HG03196 (cell line): ENCODE data around the gene ZNF469.

Source experiments
- ATAC-seq: cut with Tn5 transposase; IDR thresholded peaks from one replicate; pipeline ENCODE4 v1.9.1; 2021; ENCODE audit not compliant: unreplicated experiment

Gene ZNF469

DNA sequence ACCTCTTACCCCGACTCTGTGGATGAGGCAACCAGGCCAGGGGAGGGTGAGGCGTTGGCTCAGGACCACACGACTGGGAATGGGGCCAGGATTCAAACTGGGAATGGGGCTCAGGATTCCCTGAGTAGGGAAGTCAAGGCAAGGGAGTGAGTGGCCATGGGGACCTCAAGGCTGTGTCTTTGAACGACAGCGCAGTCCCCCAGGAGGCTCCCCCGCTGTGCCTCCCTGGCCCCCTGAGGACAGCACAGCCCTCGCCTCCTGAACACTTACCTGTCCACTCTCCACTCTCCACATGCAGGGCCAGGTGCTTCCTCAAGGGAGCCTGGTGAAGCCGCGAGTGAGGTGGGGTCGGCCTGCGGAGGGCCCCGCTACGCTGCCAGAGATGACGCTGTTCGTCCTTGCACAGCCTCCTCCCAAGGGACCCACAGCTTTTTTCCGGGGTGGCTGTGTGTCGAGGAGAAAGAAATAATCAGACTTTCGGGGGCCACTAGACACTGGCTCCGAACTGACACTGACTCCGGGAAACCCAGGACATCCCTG, 6.9 kb downstream of the ZNF469 start:
- no peak for ATAC-seq

DNA sequence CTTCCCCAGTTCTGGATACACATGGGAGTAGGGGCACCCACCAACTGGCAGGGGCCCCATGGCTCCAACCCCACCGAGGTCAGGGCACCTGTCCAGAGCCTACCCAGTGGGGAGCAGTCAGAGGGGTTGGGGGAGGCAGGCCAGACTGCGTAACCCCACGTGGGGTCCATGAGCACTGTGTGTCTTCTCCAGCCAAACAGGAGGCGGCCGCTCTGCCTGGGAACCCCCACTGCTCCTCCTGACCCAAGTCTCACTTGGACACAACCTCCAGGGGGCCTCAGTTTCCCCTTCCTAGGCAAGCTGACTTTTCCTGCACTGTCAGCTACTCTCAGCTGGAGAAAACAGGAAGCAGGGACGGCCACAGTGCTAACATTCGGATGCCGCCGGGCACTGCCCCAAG, 7.5 kb downstream of the ZNF469 start:
- no peak for ATAC-seq

DNA sequence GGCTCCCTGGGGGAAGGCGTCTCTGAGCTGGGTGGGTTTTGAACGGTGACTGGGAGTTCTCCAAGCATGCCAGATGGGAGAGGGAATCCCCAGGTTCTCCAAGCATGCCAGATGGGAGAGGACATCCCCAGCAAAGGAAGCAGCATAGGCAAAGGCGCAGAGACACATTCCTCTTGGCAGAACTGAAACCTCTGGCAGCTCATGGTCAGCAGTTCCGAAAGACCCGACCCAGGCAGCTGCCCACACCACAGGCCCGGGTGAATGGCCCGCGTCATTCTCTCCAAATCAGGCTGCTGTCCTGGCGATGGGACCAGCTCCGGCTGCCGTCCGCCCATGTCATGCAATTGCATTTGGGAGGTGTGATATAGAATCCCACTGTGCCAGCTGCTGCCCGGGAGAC, 8.0 kb downstream of the ZNF469 start:
- ATAC-seq: no peak

DNA sequence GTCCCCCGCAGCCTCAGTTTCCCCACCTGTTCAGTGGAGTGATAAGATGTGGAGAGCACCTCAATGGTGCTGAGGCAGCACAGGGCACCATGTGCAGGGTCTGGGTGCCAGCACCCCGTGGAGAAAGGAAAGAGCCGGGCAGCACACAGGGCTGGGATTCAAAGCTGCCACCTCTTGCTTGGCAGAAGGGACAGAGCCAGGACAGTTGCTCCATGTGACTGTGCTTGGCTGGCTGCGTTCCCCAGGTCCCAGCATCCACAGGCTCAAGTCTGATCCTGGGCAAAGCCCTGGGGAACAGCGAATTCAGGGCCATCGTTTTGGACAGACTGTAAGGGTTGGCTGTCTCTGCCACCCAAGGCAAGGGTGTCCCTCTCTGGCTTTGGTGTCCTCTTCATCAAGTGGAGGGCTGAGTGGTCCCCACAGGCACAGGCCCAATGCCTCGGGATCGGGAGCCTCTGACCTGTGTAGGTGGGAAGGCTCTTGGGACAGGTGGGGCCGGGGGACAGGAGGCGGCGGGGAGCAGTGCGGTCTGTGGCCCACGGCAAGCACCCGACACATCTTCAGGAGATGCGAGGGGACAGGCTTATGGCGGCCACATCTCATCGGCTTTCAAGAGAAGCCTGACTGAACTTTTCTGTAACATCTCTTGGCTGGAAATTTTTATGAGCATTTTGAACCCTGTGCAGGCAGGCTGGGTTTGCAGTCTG, 8.5 kb downstream of the ZNF469 start:
- ATAC-seq: no peak

DNA sequence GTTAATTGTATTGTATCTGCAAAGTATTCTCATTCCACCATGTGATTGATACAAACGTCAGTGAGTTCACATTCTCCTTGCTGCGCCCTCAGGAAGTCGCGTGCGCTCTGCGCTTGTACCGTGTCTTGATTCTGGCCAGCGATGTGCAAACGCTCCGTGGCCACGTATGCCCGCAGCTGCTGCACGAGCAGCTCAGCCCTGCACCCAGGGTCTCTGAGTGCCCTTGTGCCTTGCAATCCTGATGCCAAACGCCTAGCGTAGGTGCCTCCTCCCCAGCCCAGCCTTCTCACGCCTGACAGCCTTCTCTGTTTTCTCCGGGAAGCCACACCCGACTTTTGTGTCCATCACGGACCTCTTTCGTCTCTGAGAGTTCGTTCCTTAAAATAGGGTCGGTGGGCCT, 9.4 kb downstream of the ZNF469 start:
- no peak for ATAC-seq

DNA sequence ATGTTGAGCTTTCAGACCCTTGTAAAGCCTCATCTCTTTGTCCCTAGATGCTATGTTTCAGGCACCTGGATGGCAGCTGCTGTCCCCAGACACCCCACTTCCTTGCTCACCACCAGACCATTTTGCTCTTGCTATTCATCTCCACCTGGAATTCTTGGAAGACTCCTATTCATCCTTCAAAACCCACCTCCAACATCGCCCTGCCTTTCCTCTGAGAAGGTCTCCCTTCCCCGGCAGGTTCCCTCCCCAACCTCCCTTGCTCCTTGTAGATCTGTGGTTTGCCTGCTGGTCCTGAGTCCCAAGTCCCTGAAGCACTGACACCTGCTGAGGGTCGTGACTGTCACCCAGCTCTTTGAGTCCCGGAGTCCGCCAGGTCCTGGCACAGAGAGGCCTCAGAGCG, 9.9 kb downstream of the ZNF469 start:
- no peak for ATAC-seq

DNA sequence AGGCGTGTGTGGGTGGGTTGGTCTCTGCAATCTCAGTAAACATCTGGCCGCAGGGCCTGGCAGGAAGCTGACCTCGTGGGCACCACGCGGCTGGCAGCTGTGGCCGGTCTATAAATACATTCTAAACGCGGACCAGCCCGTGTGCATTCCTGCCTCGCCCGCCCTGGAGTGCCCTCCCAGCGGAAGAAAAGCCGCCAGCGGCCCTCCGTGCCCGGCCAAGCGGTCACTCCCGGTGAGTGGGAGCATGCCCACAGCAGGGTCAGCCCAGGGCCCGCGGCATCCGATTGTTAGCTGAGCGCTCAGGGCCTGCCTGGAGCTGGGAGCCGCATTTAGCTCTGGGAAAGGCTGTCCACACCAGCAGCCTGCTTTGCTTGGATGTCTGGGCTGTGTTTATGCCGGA, 10.3 kb downstream of the ZNF469 start:
- ATAC-seq: no peak

DNA sequence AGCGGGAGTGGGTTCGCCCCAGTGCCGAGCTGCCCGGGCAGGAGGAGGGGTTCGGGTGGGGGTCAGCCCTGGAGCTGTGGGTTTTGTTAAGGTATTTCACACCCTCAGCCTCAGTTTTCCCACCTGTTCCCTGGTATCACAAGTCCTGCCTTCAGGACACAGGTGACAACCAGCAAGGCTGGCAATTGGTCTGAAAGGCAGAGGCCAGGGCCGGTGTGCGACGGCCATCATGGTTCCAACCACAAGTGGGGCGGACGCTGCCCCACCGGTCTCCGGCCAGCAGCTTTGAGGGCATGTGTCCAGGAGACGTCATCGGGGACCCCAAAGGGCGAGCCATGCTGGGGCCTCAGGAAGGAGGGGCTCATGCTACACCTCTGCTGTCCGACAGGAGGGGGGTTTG, 10.8 kb downstream of the ZNF469 start:
- no peak for ATAC-seq

DNA sequence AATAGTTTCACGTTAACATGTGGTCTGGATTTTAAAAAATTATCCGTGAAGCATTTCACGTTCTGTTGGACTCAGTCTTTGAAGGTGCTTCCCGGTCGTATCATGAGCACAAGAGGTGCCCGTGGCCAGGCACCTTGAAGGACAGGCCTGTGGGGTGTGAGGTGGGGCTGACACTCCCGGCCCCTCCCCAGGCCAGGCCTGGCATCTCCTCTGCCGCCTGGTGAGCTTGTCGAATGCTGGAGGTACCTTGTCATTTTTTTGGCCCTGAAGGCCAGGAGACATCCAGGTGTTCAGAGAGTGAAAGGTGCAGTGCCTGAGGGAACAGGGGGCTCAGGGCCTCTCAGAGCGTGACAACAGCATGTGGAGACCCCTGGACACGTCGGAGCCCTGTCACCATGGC, 11.7 kb downstream of the ZNF469 start:
- no peak for ATAC-seq

DNA sequence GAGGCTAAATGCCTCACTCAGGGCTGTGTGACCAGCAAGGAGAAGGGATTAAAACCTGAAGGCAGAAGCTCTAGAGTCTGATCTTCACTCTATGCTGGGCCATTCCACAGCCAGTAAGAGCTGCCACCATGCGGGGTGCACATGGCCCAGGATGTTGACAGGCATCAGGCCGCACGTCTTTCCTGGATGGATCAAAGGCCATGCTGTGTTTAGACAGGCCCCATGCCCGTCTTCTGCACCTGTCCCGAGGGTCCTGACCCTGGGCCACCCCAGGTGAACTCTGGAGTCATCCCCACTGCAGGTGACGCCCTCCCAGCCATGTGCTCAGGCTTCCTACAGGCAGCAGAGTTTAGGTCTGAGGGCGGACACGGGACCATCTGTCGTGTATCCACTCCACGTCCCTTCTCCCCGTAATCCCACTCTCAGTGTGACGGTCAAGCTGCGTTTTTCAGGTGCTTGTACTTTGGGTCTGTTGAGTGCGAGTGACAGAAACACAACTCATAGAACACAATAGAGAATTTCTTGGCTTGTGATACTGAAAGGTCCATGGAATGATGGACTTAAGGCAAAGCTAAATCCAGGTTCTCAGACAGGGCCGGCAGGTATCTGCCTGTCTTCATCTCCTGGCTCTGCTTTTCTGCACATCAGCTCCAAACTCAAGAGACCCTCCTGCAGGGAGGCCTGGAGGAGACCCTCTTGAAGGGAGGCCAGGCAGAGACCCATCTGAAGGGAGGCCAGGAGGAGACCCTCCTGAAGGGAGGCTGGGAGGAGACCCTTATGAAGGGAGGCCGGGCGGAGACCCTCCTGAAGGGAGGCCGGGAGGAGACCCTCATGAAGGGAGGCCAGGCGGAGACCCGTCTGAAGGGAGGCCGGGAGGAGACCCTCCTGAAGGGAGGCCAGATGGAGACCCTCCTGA, 13.2 kb downstream of the ZNF469 start:
- no peak for ATAC-seq

DNA sequence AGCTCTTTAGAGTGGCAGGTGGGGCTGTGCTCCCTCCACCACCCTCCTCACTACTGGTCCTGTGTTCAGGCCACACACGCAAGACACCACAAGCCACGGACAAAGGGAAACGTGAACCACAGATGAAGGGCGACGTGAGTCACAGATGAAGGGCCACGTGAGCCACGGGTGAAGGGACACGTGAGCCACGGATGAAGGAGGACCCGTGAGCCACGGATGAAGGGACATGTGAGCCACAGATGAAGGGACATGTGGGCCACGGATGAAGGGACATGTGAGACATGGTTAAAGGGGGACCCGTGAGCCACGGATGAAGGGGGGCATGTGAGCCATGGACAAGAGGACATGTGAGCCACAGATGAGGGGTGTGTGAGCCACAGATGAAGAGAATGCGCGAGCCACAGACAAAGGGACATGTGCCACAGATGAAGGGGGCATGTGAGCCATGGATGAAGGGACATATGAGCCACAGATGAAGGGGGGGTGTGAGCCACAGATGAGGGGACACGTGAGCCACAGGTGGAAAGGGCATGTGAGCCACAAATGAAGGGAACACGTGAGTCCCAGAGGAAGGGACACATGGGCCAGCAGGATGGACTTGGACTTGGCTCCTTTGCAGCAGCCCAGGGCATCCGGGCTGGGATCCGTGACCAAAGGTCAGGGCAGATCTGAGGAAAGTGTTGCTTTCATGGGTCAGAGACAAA, 15.6 kb downstream of the ZNF469 start:
- ATAC-seq: no peak

DNA sequence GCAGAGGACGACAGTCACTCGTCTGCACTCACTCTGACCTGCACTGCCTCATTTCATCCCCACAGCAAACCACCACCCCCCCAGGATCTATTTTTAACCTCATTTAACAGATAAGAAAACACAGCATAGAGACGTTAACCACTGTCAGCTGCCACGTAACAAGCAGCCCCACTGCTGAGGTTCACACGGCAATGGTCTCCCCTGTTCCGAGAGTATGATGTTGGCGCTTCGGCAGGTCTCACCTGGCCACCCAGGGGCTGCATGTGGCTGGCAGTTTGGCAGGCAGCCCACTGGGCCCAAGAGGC, 16.1 kb downstream of the ZNF469 start:
- ATAC-seq: no peak

DNA sequence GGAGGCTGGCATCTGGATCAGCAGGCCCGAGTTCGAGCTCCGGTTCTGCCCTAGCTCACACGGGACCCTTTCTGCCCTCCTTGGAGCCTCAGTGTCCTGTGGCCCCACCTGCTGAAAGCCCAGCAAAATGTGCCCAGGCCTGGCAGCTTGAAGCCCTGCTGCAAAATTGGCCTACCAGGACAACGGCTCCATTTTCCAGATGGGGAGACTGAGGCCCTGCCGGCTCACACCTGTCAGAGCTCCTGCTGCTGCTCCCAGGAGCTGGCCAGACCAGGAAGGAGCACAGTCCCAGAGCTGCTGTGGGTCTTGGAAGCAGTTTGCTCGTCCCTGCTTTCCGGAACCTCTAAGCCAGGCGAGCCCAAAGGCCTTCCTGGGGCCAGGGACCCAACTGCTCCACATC, 17.4 kb downstream of the ZNF469 start:
- no peak for ATAC-seq

DNA sequence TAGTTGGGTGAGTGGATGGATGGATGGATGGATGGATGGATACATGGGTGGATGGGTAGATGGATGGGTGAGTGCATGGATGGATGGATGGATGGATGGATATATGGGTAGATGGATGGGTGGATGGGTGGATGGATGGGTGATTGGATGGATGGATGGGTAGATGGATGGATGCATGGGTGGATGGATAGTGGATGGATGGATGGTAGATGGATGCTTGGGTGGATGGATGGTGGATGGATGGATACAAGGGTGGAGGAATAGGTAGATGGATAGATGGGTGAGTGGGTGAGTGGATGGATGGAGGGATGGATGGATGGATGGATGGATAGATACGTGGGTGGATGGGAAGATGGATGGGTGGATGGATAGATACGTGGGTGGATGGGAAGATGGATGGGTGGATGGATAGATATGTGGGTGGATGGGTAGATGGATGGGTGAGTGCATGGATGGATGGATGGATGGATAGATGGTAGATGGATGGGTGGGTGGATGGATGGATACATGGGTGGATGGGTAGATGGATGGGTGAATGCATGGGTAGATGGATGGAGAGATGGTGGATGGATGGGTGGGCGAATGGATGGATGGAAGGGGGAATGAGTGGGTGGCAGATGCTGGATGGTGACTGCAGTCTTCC, 19.0 kb downstream of the ZNF469 start:
- no peak for ATAC-seq

DNA sequence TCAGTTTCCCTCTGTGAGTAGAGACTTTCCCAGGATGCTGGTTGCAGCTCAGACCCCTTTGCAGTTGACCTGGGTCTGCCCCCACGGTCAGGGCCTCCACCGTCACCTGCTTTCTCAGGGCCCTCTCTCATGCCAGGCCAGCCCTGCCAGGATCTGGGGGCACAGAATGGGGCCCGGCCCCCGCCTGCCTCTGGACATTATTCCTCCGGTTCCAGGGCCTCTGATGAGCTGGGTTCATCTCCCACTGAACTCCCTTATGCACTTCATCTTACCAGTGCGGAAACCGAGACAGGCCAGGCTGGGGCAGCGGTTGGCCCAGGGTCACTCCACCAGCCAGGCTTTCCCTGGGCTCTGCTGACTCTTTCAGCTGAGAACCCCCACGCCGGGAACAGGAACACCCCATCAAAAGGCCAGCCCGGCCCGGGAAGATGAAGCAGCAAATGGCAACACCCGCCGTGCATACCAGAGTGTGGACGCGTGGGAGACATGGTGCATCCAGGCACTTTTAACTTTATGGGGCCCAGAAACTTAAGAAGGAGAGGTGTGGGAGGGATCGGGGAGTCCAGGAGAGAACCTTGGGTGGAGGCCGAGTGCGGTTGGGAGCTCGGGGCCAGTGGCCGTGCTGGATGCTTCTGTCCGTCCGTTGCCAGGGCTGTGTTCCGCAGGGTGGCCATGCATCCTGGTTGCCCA, 19.9 kb downstream of the ZNF469 start:
- ATAC-seq: no peak

DNA sequence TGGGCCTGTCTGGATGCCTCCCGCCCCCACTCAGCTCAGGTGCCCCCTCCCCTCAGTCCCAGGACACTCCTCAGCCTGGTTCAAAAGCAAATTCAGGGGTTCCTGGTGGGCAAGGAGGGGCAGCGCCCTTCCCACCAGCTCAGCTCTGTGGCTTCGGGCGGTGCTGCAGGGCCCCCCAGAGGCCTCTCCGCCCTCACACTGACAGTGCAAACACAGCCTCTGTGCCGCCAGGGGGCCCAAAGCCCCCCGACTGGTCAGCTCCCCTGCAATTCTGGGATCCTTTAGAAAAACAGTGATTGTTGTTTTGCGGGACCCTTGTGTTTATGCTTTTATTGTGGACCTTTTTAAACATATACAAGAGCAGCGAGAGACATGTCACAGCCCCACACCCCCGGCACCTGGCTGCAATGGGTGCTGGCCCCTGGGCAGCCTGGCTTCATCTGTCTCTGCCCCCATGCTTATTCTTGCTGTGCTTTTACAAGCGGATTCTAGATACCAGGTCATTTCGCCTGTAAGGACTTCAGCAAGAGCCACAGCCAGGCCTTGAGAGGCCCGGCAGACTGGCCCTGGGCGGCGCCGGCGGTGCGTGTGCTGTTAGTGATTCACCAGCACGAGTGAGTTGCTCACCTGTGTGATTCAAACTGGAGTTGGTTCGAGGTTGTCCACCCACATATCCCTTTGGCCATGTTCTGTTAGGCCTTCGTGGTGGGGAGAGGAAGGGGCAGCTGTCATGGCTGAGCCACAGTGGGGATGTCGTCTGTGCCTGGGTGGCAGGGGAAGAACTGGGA, 21.2 kb downstream of the ZNF469 start:
- no peak for ATAC-seq

DNA sequence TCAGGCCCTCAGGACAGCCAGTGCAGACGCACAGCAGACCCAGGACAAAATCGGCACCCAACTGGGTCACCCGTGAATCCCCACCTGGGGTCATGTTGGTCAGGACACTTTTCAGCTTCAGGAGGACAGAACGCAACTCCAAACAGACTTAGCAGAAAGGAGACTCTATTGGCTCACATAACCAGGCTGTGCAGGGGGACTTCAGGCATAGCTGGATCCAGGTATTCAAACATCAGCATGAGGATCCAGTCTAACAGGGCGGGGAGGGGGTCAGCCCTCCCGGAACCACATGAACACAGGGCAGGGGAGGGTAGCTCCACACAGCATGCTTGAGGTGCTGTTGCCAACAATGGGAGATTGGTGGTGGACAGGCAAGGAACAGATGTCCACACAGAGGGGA, 22.0 kb downstream of the ZNF469 start:
- ATAC-seq: no peak

DNA sequence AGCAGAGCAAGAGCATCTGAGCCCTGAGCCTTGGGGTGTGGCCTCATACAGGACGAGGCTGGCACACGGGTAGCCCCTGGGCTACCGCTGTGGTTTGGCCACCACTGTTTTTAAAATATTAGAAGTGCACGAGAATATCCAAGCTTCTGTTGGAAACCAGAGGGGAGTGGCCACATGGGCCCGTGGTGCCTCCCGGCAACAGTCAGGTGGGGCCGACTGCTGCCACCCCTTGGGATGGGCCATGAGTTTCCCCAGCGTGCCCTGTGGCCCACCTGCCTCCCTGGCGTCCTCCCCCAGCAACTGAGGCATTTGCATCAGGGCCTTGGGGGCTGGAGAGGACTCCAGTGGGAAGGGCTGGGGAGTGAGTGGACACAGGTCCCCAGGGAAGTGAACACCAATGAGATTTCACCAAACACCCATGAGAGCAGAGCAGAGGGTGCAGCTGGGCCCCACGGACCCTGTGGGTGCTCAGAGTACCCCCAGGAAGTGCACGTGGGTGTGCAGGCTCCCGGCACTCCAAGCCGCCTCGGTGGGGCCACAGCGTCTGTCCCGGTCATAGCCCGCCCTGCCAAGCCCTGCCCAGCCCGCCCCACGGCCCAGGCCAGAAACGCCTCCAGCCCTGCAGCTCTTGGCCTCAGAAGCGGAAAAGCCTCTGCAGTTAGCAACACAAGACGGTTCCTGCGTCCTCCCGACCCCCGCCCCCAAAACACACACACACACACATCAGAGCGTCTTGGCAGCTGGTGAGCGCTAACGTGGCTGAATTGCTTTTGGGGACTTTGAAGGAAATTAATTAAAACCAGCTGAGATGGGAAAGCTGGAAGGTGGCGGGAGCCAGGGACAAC, 22.7 kb downstream of the ZNF469 start:
- no peak for ATAC-seq
